Effector CD4-positive, alpha-beta T cell (primary cell): ENCODE results near the gene LRRC70.
"Not testable (repeated sequence)": the region's sequence is repeated elsewhere in the genome, so short reads cannot be mapped to it uniquely, and the experiment has no call there.

Experiments
- DNase-seq: peaks from one replicate; pipeline ENCODE4 v3.0.0-alpha.2; 2020

The LRRC70 gene

GRCh38 chr5:62608529-62609511 lies 30.2 kb downstream of the LRRC70 start:
- DNase-seq = no peak

- no peak for DNase-seq
Measured at GRCh38 chr5:62614355-62614754, 35.7 kb downstream of the LRRC70 start.

- no peak for DNase-seq
Measured at GRCh38 chr5:62616615-62617277, 38.1 kb downstream of the LRRC70 start.

- DNase-seq = no peak
Measured at GRCh38 chr5:62617943-62618342, 39.3 kb downstream of the LRRC70 start.

- DNase-seq = no peak
Measured at GRCh38 chr5:62620761-62621160, 42.1 kb downstream of the LRRC70 start.

GRCh38 chr5:62621280-62621679 lies 42.7 kb downstream of the LRRC70 start:
- DNase-seq = no peak

GRCh38 chr5:62623271-62623670 lies 44.7 kb downstream of the LRRC70 start:
- DNase-seq = no peak

- not testable (repeated sequence) for DNase-seq
Measured at GRCh38 chr5:62624436-62624835, 45.8 kb downstream of the LRRC70 start.

GRCh38 chr5:62626534-62626933 lies 47.9 kb downstream of the LRRC70 start:
- DNase-seq = no peak

GRCh38 chr5:62627121-62627520 lies 48.5 kb downstream of the LRRC70 start:
- DNase-seq = no peak

- DNase-seq = no peak
Measured at GRCh38 chr5:62627901-62628300, 49.3 kb downstream of the LRRC70 start.
